Upper lobe of right lung (tissue), 1 donor: ENCODE results near the gene TMEM209. TPM values are rescaled to one million over a fixed set of nuclear protein-coding genes. Genes with fewer than 3 reads are reported as not detected.

Source experiments
- ATAC-seq: fragments of 200-7000 bp; cut with Tn5 transposase; one replicate; pipeline ENCODE4 v1.9.1; 2020; ENCODE audit warnings: mild to moderate bottlenecking, moderate library complexity
- DNase-seq: peaks from one replicate; pipeline ENCODE4 v3.0.0-alpha.2; 2020
- H3K27ac ChIP-seq: fragments of 200-600 bp; one replicate; pipeline ENCODE4 v1.8.0; 2022
- H3K27me3 ChIP-seq: fragments of 200-600 bp; one replicate; pipeline ENCODE4 v1.8.0; 2022; ENCODE audit warnings: mild to moderate bottlenecking
- H3K36me3 ChIP-seq: fragments of 200-600 bp; one replicate; pipeline ENCODE4 v1.8.0; 2022
- H3K4me1 ChIP-seq: fragments of 200-600 bp; one replicate; pipeline ENCODE4 v1.8.0; 2022
- H3K4me3 ChIP-seq: fragments of 200-600 bp; one replicate; pipeline ENCODE4 v1.8.0; 2022; ENCODE audit warnings: mild to moderate bottlenecking
- H3K9me3 ChIP-seq: fragments of 200-600 bp; one replicate; pipeline ENCODE4 v1.8.0; 2022
- CTCF ChIP-seq: fragments of 200-600 bp; IDR thresholded peaks from one replicate; pipeline ENCODE4 v1.8.0; 2022; ENCODE audit warnings: antibody characterized with exemption
- intact Hi-C: fragments of 100-400 bp; cut with DNase I; formaldehyde crosslinking; loops from one replicate; pipeline ENCODE4 v1.11.0; 2022
- total RNA-seq: library from RNA; stranded (reverse); fragmentation: NEBNext Ultra II Directional; extraction: Animal tissue kit (Norgen Biotek cat#: 25700); gene quantifications from one replicate; pipeline ENCODE4 v1.2.1, GENCODE V29; 2021
- donor health status: DM: no; HTN: yes; CAD: no; lungs with severe emphysema.

Gene TMEM209
- total RNA-seq, 1 donor from 2014 or later, result 18.3 TPM

GRCh38 chr7:130151591-130152492, 53.4 kb downstream of the TMEM209 start:
- Histone ChIP-seq H3K9me3 (no peaks in the 10 kb centered on the region), H3K4me1 (no peaks in the 10 kb centered on the region), H3K27ac (no peak overlapping the region), H3K36me3 (no peaks in the 10 kb centered on the region), H3K27me3 (no peaks in the 10 kb centered on the region), H3K4me3 (no peak overlapping the region)
- DNase-seq (no peak), ATAC-seq (no peak)
- intact Hi-C loops, result no loop called here
- no peak for TF ChIP-seq CTCF

DNA sequence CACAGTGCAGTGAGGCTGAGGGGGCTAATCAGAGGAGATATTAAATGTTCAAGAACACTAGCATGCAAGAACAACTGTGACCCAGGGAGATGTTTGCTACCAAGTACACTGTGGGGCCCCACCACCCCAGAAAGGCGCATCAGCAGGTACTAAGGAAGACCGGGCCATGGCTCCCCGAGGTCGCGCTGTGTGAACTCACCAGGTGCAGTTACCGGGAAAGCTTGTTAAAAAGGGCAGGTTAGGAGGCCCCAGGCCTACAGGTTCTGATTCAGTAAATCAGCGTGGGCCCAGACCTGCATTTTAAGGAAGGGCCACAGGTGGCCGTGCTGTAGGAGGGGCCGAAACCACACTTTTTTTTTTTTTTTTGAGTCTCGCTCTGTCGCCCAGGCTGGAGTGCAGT, 54.6 kb downstream of the TMEM209 start:
- no peak for TF ChIP-seq CTCF
- Histone ChIP-seq H3K9me3 (no peaks in the 10 kb centered on the region), H3K27me3 (no peaks in the 10 kb centered on the region), H3K4me1 (no peaks in the 10 kb centered on the region), H3K36me3 (no peaks in the 10 kb centered on the region), H3K27ac (no peak overlapping the region), H3K4me3 (no peak overlapping the region)
- no peak for ATAC-seq
- no peak for DNase-seq
- intact Hi-C loops, result no loop called here

DNA sequence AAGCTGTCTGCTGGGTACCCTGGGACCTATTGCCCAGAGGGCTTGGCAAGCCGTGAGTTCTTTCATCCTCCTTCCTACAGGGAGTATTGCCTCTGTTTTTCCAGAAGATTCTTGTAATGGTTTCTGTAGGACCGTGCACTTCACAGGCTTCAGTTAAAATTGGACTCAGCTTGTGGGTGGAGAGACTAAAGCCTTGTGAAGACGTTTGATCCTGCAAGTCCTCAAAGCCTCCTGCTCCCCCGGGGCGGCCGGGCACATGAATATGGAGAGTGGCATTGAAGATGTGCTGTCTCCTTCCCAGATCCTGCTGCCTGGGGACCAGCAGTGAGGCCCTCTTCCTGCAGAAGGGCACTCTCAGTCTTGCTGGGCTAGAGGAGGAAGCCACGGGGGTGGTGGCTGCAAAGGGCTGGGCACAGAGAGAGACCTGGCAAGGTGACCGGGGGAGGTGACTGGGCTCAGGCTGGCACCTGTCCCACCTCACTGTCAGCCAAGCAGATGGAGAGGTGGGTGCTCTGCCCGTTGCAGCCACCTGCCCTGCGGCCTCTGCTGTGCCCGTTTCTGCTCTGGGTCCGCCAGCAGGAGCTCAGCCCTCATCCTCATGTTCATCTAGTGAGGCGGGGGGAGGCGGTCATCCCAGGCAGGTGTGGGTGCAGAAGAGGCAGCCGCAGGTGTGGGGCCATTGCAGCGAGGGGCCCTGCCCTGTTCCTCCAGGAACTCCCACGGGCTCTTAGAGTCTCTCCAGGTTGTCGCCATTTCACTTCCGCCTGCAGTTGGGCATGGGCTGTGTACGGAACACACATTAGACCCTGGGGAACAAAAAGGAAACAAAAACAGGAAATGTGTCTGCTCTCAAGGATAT, 55.7 kb downstream of the TMEM209 start:
- Histone ChIP-seq H3K27me3 (no peaks in the 10 kb centered on the region), H3K4me3 (no peak overlapping the region), H3K36me3 (no peaks in the 10 kb centered on the region), H3K27ac (no peak overlapping the region), H3K4me1 (no peaks in the 10 kb centered on the region), H3K9me3 (no peaks in the 10 kb centered on the region)
- intact Hi-C loops, result no loop called here
- ATAC-seq, result peak; percentile 12
- peak; percentile 76 for DNase-seq
- TF ChIP-seq CTCF, result no peak

DNA sequence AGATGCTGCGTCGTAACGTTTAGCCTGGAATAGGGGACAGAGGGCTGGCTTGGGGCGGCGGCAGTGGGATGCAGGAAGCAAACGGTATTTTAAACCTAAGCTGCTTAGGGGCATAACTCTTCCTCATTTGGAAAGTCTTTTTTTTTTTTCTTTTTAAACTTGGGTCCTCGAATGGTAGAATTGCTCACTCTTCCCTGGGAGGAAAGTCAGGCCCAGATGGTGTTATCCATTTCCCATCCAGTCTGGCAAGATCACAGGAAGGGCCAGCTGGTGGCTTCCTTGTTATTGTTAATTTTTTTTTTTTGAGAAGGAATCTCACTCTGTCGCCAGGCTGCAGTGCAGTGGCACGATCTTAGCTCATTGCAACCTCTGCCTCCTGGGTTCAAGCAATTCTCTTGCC, 56.6 kb downstream of the TMEM209 start:
- H3K9me3 ChIP-seq, result no peaks in the 10 kb centered on the region
- H3K4me1 ChIP-seq, result peaks cover 5% of the 10 kb centered on the region
- ATAC-seq (no peak), DNase-seq (no peak)
- no peaks in the 10 kb centered on the region for H3K27me3 ChIP-seq
- no peak overlapping the region for H3K4me3 ChIP-seq
- intact Hi-C loops, result no loop called here
- H3K36me3 ChIP-seq, result no peaks in the 10 kb centered on the region
- no peak for TF ChIP-seq CTCF
- no peak overlapping the region for H3K27ac ChIP-seq

DNA sequence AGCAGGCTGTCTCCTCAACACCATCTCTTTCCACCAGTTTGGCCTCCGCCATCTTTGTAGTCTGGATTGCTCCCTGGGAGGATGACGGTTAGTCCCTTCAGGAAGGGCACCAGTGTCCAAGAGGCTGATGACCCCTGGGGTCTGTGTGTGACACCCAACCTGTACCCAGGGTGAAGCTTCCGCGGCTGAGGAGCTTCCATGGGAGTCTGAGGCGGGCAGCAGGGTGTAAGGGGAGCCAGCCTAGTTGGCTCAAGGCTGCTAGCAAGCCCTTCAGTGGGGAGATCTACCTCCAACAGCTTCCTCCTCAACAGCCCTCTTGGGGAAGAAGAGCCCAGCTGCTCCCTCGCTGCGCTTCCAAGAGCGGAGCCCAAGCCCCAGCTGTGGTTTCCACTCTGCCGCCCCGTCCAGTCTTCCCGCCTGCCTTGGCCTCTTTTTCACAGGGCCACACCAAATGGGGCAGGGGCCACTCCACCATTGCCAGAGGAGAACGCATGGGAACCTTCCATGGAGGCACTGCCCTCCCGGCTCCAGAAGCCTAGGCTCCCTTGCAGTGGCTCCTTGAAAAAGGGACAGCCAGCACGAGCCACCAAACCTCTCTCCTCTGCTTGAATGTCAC, 57.4 kb downstream of the TMEM209 start:
- H3K36me3 ChIP-seq, result no peaks in the 10 kb centered on the region
- H3K4me3 ChIP-seq, result no peak overlapping the region
- no peak for ATAC-seq
- peaks cover 5% of the 10 kb centered on the region for H3K4me1 ChIP-seq
- DNase-seq, result no peak
- intact Hi-C loops, result no loop called here
- no peaks in the 10 kb centered on the region for H3K9me3 ChIP-seq
- H3K27me3 ChIP-seq, result no peaks in the 10 kb centered on the region
- H3K27ac ChIP-seq, result no peak overlapping the region
- no peak for TF ChIP-seq CTCF
